Hepatocyte (in vitro differentiated cells): ENCODE results near the gene DYNC2LI1.

Experiments used
- EZH2 ChIP-seq: fragments of 200-600 bp; sonication (generic); IDR thresholded peaks from 2 replicates; pipeline ENCODE4 v1.6.1; 2016; ENCODE audit warnings: antibody characterized with exemption, mild to moderate bottlenecking, borderline replicate concordance
- TF ChIP-seq, protein P1 (sequence below): fragments of 200-600 bp; sonication (generic); IDR thresholded peaks from 2 replicates; pipeline ENCODE4 v1.5.1; 2016; ENCODE audit warnings: antibody characterized with exemption, mild to moderate bottlenecking; ENCODE audit not compliant: poor library complexity

DNA sequence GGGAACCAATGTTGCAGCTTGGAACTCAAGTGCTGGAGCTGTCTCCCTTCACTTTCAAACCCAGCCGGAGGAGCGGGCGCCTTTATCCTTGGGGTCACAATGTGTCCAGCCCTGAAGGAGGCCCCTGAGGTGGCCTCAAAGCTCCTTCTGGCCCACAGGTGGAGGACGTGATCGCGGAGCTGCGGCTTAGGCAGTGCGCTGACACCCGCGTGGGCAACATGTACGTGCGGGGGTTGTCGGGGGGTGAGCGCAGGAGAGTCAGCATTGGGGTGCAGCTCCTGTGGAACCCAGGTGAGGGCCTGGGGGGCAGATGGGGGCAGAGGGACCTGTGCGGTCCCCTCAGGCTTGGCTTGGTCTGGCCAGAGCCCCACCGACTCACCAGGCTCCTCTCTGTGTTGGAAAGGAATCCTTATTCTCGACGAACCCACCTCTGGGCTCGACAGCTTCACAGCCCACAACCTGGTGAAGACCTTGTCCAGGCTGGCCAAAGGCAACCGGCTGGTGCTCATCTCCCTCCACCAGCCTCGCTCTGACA, 78.4 kb downstream of the DYNC2LI1 start:
- TF ChIP-seq EZH2 = no peak
- TF ChIP-seq, protein P1, sequence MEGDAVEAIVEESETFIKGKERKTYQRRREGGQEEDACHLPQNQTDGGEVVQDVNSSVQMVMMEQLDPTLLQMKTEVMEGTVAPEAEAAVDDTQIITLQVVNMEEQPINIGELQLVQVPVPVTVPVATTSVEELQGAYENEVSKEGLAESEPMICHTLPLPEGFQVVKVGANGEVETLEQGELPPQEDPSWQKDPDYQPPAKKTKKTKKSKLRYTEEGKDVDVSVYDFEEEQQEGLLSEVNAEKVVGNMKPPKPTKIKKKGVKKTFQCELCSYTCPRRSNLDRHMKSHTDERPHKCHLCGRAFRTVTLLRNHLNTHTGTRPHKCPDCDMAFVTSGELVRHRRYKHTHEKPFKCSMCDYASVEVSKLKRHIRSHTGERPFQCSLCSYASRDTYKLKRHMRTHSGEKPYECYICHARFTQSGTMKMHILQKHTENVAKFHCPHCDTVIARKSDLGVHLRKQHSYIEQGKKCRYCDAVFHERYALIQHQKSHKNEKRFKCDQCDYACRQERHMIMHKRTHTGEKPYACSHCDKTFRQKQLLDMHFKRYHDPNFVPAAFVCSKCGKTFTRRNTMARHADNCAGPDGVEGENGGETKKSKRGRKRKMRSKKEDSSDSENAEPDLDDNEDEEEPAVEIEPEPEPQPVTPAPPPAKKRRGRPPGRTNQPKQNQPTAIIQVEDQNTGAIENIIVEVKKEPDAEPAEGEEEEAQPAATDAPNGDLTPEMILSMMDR = no peak
